Measurements from ENCODE around the gene DBN1.

DBN1 gene

DNA sequence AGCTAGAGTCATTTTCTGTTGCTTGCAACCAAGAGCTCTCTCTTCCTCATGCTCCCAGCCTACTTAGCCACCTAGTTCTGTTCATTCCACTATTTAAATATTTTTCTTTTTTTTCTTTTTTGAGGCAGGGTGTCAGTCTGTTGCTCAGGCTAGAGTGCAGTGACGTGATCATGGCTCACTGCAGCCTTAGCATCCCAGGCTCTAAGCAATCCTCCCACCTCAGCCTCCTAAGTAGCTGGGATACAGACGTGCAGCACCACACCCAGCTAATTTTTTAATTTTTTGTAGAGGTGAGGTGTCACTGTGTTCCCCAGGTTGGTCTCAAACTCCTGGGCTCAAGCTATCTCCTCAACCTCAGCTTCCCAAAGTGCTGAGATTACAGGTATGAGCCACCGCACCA lies 59.0 kb downstream of the DBN1 start:
- DNase-seq (ENCODE audit: low read depth): no peak
- no peak overlapping the region for H3K4me3 ChIP-seq (ENCODE audit: low read depth, low read length)
- TF ChIP-seq CTCF (IDR thresholded peaks at IDR 0.05; ENCODE audit: control insufficient read depth, extremely low read depth, insufficient read depth): no peak

DNA sequence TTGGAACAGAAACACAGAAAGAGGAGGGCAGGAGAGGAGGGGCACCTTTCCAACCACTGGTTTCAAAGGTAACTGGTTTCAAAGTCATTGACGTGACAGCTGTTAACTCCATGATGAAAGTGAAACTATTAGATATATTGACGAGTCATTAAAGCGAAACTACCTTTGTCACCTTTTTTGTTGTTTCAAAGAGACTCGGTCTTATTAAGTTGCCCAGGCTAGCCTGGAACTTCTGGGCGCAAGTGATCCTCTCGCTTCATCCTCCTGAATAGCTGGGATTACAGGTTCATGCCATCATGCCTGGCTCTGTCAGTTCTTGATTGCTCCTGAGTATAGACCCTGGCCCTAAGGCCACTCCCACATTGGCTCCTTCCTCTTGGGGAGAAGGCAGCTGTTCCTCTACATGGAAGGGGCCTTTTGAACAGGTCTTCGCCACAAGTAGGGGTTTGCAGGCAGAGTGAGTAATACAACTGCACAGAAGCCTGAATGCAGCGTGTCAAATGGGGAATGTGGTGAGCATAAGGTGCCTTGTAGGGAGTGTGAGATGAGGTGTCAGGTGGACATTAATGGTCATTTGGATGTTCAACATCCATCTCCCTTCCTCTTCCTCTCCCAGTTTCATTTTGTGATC lies 60.7 kb downstream of the DBN1 start:
- DNase-seq (ENCODE audit: low read depth): no peak
- no peak for TF ChIP-seq CTCF (IDR thresholded peaks at IDR 0.05; ENCODE audit: control insufficient read depth, extremely low read depth, insufficient read depth)

GRCh38 chr5:177410575-177410974 lies 62.9 kb downstream of the DBN1 start:
- TF ChIP-seq CTCF (IDR thresholded peaks at IDR 0.05; ENCODE audit: control insufficient read depth, extremely low read depth, insufficient read depth): no peak
- DNase-seq (ENCODE audit: low read depth): no peak
- no peak overlapping the region for H3K4me3 ChIP-seq (ENCODE audit: low read depth, low read length)

More for the DNA sequence above, 60.7 kb downstream of the DBN1 start:
- no peak overlapping the region for H3K4me3 ChIP-seq (ENCODE audit: low read depth, low read length)

DNA sequence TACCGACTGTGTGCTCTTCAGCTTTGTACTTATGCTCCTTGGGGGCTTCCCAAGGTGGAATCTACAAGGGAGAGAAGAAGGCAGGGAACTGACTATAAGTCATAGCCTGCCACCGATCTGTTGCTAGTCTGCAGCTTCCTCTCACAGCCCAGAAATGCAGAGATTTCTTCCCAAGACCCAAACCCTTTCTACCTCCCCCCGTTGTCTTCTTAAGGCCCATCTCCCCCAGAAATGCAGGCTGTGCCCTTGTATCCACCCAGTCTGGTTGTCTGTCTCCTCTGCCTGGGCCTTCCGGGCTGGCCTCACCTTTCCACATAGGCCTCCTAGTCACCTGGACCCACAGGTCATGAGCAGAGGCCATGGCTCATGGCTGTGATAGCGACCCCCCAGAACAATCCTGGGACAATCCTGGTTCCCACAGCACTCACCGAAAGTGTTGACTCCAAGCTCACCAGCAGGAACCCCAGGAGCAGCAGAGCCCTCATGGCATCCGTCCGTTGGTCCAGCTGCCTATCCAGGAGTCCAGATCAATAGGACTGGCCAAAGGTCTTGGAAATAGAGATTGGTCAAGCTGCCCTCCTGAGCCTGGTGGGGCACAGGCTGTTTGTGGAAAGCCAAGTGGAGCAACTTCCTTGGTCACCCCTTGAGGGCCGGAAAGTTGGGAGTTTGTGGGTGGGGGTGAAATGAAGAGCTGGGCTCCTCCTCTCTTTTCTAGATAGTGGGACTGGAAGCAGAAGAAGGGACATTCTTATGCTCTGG lies 64.2 kb downstream of the DBN1 start, which contains the start of gene F12:
Gene F12 (minus strand): TSS at position 522 of the 759 bp plus-strand sequence. CDS start 37 bp downstream, at position 485.
- no peak for DNase-seq (ENCODE audit: low read depth)
- TF ChIP-seq CTCF (IDR thresholded peaks at IDR 0.05; ENCODE audit: control insufficient read depth, extremely low read depth, insufficient read depth): no peak

More for the DNA sequence above, 64.2 kb downstream of the DBN1 start, which contains the start of gene F12:
- H3K4me3 ChIP-seq (ENCODE audit: low read depth, low read length): no peak within 1 kb of the TSS
